ENCODE data around the gene SNAPC5. TPM values are rescaled to one million over a fixed set of nuclear protein-coding genes. Genes with fewer than 3 reads are reported as not detected.

SNAPC5 gene
- total and polyA plus RNA-seq, 2 of the 8 experiments (the other 6 are each of a cell fraction or from before 2014, with no cell fraction given), result 18.7 to 23.1 TPM

DNA sequence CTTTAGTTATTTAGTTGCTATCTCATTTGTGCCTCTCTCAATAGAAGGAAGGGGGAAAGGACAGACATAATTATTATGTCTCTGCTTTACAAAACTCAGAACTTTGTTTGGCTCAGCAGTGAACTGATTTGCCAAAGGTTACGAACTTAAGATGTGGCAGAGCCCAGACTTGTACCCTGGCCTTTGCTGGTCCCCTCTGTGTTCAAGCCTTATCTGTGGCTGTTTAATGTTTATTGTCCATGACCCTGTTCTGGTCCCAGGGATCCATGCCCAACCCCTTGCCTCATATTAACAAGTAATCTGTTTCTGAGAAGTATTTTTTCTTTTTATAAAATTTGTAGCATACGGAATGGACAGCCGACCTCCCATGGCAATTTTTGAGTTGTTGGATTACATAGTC lies 10.7 kb downstream of the SNAPC5 start:
- Histone ChIP-seq H3K23ac (ENCODE audit: insufficient read length) (no peak overlapping the region), H3K14ac (ENCODE audit: insufficient read length) (no peak overlapping the region), H3K4me3 (ENCODE audit: extremely low read depth in 1 of 4, insufficient read depth in 2 of 4, low read depth in 3 of 4, low read length in 4 of 4) (no peak overlapping the region), H3K4me2 (ENCODE audit: insufficient read depth in 1 of 2, low read depth in 2 of 2, low read length in 2 of 2) (no peak overlapping the region), H4K5ac (ENCODE audit: insufficient read length, low read depth, low read length) (no peak overlapping the region), H3K27ac (ENCODE audit: low read depth, low read length) (no peak overlapping the region), H3K56ac (replicated peaks; ENCODE audit: insufficient read length, low read depth, low read length) (no peak overlapping the region), H3K79me1 (ENCODE audit: low read depth, low read length) (peaks cover 4% of the 10 kb centered on the region; the same call in 1 of the 2 replicates), H2AK5ac (ENCODE audit: low read depth, low read length) (no peak overlapping the region), H3K27me3 (replicated peaks in 1 of 4; ENCODE audit: control insufficient read depth in 3 of 4, extremely low read depth in 1 of 4, insufficient read depth in 3 of 4, low read length in 3 of 4) (no peaks in the 10 kb centered on the region), H3K79me2 (ENCODE audit: control insufficient read depth in 1 of 2, insufficient read depth in 2 of 2, low read length in 2 of 2) (no peaks in the 10 kb centered on the region), H2BK15ac (ENCODE audit: low read length) (no peak overlapping the region), H2BK12ac (ENCODE audit: low read depth, low read length) (no peak overlapping the region), H3K36me3 (ENCODE audit: control insufficient read depth in 2 of 4, insufficient read depth in 4 of 4, low read length in 3 of 4) (peaks cover 9 to 59% (median 39%) of the 10 kb centered on the region in 4 experiments), H2BK5ac (ENCODE audit: low read depth, low read length) (no peak overlapping the region), H4K20me1 (replicated peaks in 1 of 2; ENCODE audit: control insufficient read depth in 1 of 2, insufficient read depth in 2 of 2, low read length in 2 of 2) (peaks cover 0 to 6% of the 10 kb centered on the region in 2 experiments), H3K23me2 (ENCODE audit: low read depth, low read length) (no peaks in the 10 kb centered on the region), H2AFZ (ENCODE audit: low read length) (no peak overlapping the region), H2BK120ac (replicated peaks; ENCODE audit: low read depth, low read length) (no peak overlapping the region), H2BK20ac (ENCODE audit: low read length) (no peak overlapping the region), H3K18ac (ENCODE audit: extremely low read depth, low read length) (no peak overlapping the region), H4K8ac (ENCODE audit: extremely low read depth, insufficient read depth, low read length) (no peak overlapping the region), H3K9ac (replicated peaks in 1 of 4; ENCODE audit: extremely low read depth in 1 of 4, low read depth in 3 of 4, low read length in 3 of 4) (no peak overlapping the region), H4K91ac (replicated peaks; ENCODE audit: insufficient read length, low read length) (no peak overlapping the region), H3K9me3 (ENCODE audit: insufficient read depth in 2 of 2, low read depth in 1 of 2, low read length in 1 of 2) (no peaks in the 10 kb centered on the region), H3K4me1 (replicated peaks in 1 of 4; ENCODE audit: control insufficient read depth in 3 of 4, insufficient read depth in 4 of 4, low read length in 3 of 4) (no peaks in the 10 kb centered on the region), H3K4ac (replicated peaks; ENCODE audit: insufficient read length, low read depth, low read length) (no peak overlapping the region)
- TF ChIP-seq CTBP2 (IDR thresholded peaks at IDR 0.05; ENCODE audit: borderline replicate concordance, insufficient read depth, insufficient read length, low read length) (no peak), KDM1A (IDR thresholded peaks at IDR 0.05; ENCODE audit: borderline replicate concordance, low read length) (no peak), RXRA (IDR thresholded peaks at IDR 0.05; ENCODE audit: insufficient read depth, low read depth, low read length) (no peak)
- 97% methylated on average over 3 of the region's 3 CpGs; no CpG with 5 or more reads in 1 of the 2 experiments for WGBS, 2 experiments (ENCODE audit: extremely low coverage in 1 of 2, insufficient coverage in 1 of 2, insufficient read length in 1 of 2, insufficient replicate concordance in 2 of 2, low coverage in 1 of 2, low lambda C conversion rate in 2 of 2, missing lambda C conversion rate in 1 of 2)
- no peak for DNase-seq (ENCODE audit: low read depth in 1 of 2, low spot score in 2 of 2)
- FAIRE-seq, result no peak
- ChIA-PET POLR2A (ENCODE audit: partially characterized antibody) (interaction anchor here (1.1 to 6.9 kb wide), 4 partner anchors 12 to 51 kb away, joined by 3 to 56 read pairs (median 6); partner anchors contain the start of gene SNAPC5), CTCF (ENCODE audit: partially characterized antibody) (interaction anchor here (0.6 to 6.7 kb wide), 3 partner anchors 11 to 137 kb away, joined by 3 to 44 read pairs (median 4); partner anchors contain the start of gene SNAPC5)
